RWPE2 (cell line): ENCODE data around the gene ZMIZ1.

Source experiments
- ATAC-seq: fragments of 200-7000 bp; cut with Tn5 transposase; 3 replicates; pipeline ENCODE4 v1.9.1; 2021; ENCODE audit warnings: low read depth
- DNase-seq: peaks from one replicate; pipeline ENCODE4 v3.0.0-alpha.2; 2020; ENCODE audit warnings: low spot score
- H3K27ac ChIP-seq: fragments of 450-650 bp; 2 replicates; pipeline ENCODE4 v1.5.1; 2017; ENCODE audit warnings: mild to moderate bottlenecking; ENCODE audit not compliant: poor library complexity, severe bottlenecking
- H3K27me3 ChIP-seq: fragments of 250-450 bp; sonication (Bioruptor Pico); 2 replicates; pipeline ENCODE4 v1.5.1; 2021; ENCODE audit warnings: mild to moderate bottlenecking, moderate library complexity; ENCODE audit not compliant: insufficient read depth, poor library complexity, severe bottlenecking
- H3K36me3 ChIP-seq: fragments of 250-450 bp; sonication (Bioruptor Pico); 2 replicates; pipeline ENCODE4 v1.5.1; 2020; ENCODE audit warnings: low read depth, mild to moderate bottlenecking, moderate library complexity
- H3K4me1 ChIP-seq: fragments of 250-450 bp; sonication (Bioruptor Pico); 2 replicates; pipeline ENCODE4 v1.5.1; 2021; ENCODE audit warnings: mild to moderate bottlenecking, moderate library complexity; ENCODE audit not compliant: insufficient read depth, poor library complexity, severe bottlenecking
- H3K4me3 ChIP-seq: fragments of 250-450 bp; sonication (Bioruptor Pico); 2 replicates; pipeline ENCODE4 v1.5.1; 2021; ENCODE audit warnings: mild to moderate bottlenecking, moderate library complexity; ENCODE audit not compliant: severe bottlenecking
- H3K9me3 ChIP-seq: fragments of 250-450 bp; sonication (Bioruptor Pico); 2 replicates; pipeline ENCODE4 v1.5.1; 2021; ENCODE audit warnings: mild to moderate bottlenecking, moderate library complexity; ENCODE audit not compliant: severe bottlenecking
- TF ChIP-seq, protein P1 (sequence below): fragments of 450-650 bp; IDR thresholded peaks from one replicate; pipeline ENCODE4 v1.5.1; 2017; ENCODE audit warnings: mild to moderate bottlenecking, moderate library complexity; ENCODE audit not compliant: poor library complexity, severe bottlenecking

ZMIZ1 gene

DNA sequence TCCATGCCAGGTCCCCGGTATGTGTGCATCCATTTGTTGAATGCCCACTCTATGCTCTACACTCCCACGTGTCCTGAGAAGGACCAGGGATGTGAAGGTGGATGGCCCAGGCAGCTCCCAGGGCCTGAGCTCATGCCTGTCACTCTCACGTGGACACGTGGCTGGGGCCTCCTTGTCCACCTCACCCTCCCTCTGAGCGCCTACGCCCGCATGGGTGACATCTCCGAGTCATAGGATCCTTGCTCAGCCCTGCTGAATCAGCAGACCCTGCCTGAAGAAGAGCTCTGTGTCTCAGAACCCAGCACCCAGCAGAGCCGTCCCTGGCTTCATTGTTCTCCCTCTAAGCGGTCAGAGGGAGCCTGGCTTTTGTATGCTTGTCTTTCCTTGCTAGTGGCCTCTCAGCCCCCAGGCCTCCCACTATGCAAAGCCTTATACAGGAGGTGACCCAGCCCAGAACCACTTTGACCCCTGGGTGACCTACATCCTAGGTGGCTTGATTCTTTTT is 170.6 kb downstream of the ZMIZ1 start:
- H3K27me3 ChIP-seq = no peaks in the 10 kb centered on the region
- TF ChIP-seq, protein P1, sequence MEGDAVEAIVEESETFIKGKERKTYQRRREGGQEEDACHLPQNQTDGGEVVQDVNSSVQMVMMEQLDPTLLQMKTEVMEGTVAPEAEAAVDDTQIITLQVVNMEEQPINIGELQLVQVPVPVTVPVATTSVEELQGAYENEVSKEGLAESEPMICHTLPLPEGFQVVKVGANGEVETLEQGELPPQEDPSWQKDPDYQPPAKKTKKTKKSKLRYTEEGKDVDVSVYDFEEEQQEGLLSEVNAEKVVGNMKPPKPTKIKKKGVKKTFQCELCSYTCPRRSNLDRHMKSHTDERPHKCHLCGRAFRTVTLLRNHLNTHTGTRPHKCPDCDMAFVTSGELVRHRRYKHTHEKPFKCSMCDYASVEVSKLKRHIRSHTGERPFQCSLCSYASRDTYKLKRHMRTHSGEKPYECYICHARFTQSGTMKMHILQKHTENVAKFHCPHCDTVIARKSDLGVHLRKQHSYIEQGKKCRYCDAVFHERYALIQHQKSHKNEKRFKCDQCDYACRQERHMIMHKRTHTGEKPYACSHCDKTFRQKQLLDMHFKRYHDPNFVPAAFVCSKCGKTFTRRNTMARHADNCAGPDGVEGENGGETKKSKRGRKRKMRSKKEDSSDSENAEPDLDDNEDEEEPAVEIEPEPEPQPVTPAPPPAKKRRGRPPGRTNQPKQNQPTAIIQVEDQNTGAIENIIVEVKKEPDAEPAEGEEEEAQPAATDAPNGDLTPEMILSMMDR = no peak
- no peak for ATAC-seq
- no peak overlapping the region for H3K4me3 ChIP-seq
- no peaks in the 10 kb centered on the region for H3K36me3 ChIP-seq
- peaks cover 44% of the 10 kb centered on the region for H3K4me1 ChIP-seq
- DNase-seq = no peak
- H3K27ac ChIP-seq = peak overlapping the region; percentile 69
- H3K9me3 ChIP-seq = no peaks in the 10 kb centered on the region

DNA sequence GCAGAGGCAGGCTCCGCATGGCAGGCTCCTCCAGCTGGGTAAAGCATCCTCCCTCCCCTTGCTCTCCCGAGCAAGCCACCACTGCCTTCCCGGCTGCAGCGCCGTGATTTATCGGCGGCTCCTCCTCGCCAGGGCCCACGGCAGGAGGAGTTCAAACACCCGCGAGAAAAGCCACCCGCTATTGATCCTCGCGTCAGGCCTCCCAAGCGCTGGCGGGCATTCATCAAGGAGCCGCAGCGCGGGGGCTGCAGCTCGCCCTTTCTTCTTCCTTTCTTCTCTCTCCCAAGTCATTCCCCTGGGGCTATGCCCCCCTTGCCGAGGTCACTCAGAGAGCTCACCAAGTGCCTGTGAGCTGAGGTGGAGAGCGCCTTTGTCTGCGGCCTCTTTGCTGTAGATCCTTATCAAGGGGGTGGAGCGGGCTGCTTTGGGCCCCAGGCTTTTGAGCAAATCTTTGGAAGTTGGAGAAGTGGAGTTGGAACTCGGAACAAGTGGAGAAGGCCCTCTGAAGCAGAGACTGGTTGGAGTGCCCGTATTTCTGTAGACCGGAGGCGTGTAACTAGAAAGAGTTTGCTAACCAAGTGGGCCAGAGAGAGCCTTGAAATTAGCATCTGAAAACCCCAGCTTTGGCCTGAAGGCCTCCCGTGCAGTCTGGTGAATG is 171.3 kb downstream of the ZMIZ1 start:
- ATAC-seq (no peak), DNase-seq (no peak)
- no peaks in the 10 kb centered on the region for H3K36me3 ChIP-seq
- TF ChIP-seq, protein P1 = no peak
- no peak overlapping the region for H3K27ac ChIP-seq
- H3K9me3 ChIP-seq = no peaks in the 10 kb centered on the region
- H3K4me1 ChIP-seq = peaks cover 37% of the 10 kb centered on the region
- H3K27me3 ChIP-seq = no peaks in the 10 kb centered on the region
- no peak overlapping the region for H3K4me3 ChIP-seq

DNA sequence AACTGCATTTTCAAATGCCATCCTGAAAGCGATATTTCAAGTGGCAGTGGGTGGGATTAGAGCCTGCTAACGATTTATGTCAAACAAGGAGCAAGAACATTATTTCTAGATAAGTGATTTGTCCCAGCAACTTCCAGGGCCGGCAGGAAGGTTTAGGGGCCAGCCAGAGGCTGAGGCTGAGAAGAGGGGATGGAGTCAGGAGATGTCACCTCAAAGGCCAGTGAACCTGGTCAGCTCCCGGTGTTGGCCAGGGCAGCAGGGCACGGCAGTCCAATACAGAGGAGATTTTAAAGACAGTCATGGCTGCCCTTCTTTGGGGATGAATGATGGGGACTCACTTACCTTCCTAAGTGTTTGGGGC is 172.8 kb downstream of the ZMIZ1 start:
- Histone ChIP-seq H3K4me1 (peaks cover 36% of the 10 kb centered on the region), H3K36me3 (no peaks in the 10 kb centered on the region), H3K4me3 (no peak overlapping the region), H3K27ac (peak overlapping the region; percentile 18), H3K27me3 (no peaks in the 10 kb centered on the region), H3K9me3 (no peaks in the 10 kb centered on the region)
- TF ChIP-seq, protein P1 = no peak
- no peak for DNase-seq
- ATAC-seq = no peak

DNA sequence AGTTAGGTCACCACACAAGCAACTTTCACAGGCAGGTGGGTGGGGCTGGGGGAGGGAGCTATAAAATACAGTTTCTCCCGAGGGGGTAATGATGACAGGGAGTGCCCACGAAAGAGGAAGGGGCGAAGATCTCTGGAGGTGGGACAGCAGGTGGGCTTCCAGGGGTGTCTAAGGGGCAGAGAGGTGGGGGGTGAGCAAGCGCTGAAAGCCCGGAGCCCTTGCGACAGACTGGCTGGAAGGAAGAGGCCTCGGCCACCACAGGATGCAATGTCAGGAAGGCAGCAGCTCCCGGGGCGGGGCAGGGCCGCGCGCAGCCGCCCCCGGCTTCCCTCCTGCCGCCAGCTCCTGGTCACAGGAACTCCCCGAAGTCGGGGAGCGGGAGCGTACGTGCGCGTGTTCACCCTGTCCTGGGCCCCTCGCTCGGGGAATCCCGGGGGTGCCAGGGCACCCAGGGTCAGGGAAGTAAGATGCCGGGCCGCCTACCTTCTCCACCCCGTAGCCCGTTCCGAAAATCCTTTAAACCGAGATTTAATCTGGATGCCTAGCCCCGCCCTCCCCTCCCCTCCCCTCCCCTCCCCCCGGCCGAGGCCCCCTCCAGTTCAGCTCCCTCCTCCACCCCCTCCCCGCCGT is 173.3 kb downstream of the ZMIZ1 start:
- TF ChIP-seq, protein P1 = no peak
- Histone ChIP-seq H3K4me1 (peaks cover 31% of the 10 kb centered on the region), H3K9me3 (no peaks in the 10 kb centered on the region), H3K27ac (peak overlapping the region; percentile 18), H3K4me3 (peak overlapping the region; percentile 33), H3K27me3 (no peaks in the 10 kb centered on the region), H3K36me3 (no peaks in the 10 kb centered on the region)
- DNase-seq = no peak
- ATAC-seq = peak; percentile 61

DNA sequence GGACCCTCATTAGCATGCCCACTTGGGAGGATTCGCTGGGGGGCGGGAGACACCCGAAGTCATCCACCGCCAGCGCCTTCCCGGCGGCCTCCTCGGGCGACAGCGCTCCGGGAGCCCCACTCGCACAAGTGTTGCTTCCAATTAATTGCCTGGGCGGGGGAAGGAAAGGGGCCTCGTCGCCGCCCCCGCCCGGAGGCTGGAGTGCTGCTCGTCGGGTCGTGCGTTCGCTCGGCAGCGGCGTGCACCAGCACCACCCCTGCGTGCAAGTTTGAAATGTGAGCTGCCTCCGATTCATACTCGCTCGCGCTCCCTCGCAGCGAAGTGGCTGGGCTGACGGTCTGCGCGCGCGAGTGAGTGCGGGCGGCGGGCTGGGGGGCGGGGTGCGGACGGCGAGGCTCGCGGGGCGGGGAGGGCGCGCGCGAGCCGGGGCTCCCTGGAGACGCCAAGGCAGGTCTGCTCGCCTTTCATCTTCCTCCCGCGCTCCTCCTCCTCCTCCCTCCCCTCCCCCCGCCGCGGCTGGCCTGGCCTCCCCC is 173.9 kb downstream of the ZMIZ1 start:
- DNase-seq = no peak
- peak; percentile 61 for ATAC-seq
- no peaks in the 10 kb centered on the region for H3K36me3 ChIP-seq
- no peaks in the 10 kb centered on the region for H3K9me3 ChIP-seq
- no peaks in the 10 kb centered on the region for H3K27me3 ChIP-seq
- H3K4me1 ChIP-seq = peaks cover 25% of the 10 kb centered on the region
- H3K4me3 ChIP-seq = peak overlapping the region; percentile 33
- TF ChIP-seq, protein P1 = no peak
- peak overlapping the region; percentile 18 for H3K27ac ChIP-seq
